Stimulated activated CD4-positive, alpha-beta T cell treated with anti-CD3 and anti-CD28 coated beads, Interleukin-4, amount 100 ng/mL, for 1 hour (primary cell): ENCODE measurements around the gene TMEM150C.
"Not testable (repeated sequence)": the region's sequence is repeated elsewhere in the genome, so short reads cannot be mapped to it uniquely, and the experiment has no call there.

Source experiments
- DNase-seq: peaks from one replicate; pipeline ENCODE4 v3.0.0-alpha.2; 2020

TMEM150C gene

DNA sequence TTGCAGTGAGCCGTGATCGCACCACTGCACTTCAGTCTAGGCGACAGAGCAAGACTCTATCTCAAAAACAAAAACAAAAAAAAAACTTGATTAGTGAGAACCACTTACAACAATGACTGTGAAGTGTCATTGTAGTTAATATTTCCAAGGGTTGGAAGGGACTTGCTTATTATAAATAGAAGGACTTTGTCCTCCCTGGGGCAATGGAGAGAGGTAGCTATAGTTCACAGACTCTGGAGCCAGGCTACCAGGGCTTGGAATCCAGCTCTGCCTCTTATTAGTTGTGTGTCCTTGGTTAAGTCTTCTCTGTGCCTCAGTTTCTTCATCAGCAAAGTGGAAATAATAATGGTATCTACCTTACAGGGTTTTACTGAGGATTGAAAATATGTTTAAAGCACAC, 51.6 kb downstream of the TMEM150C start:
- DNase-seq, result no peak

DNA sequence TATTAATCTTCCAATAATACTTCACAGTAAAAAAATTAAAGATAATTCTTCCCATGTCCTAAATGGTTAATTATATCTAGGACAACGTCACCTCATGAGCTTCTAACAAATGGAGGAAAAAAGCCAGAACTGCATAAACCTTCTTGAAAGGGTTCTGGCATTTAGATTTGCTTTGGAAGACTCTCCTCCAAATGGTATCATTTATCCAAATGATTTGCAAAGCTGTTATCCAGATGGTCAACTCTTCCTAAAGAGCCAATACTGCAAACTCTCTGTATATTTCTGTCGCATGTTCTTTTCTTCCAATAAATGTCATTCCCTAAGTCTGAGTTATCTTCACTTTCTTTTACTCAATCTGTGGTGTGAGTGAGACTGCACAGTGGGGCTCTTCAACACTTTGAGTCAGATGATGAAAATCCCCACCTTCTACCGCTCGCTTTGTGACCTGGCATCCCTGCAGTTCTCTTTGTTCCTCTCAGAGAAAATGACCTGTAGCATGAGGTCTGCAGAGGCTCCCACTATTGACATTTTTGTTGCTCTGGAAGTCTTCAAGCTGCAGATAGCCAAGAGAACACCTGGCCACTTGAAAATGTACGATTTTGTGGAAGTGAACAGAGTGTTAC, 52.9 kb downstream of the TMEM150C start:
- no peak for DNase-seq

DNA sequence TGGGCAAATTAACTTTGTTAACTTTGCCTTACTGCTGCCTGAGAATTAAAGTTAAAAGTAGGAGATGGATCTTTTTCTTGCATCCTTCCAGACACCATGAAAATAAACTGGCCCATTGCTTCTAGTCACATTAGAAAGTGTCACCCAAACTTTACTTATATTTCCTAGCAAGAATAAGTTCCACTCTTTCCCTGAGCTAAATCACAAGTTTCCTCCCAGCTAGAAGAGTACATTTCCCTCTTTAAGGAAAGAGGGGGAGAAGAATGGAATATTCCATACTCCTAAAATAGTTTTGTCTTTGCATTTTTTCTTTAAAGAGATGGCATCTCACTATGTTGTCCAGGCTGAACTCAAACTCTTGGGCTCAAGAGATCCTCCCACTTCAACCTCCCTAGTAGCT, 53.8 kb downstream of the TMEM150C start:
- DNase-seq, result no peak

DNA sequence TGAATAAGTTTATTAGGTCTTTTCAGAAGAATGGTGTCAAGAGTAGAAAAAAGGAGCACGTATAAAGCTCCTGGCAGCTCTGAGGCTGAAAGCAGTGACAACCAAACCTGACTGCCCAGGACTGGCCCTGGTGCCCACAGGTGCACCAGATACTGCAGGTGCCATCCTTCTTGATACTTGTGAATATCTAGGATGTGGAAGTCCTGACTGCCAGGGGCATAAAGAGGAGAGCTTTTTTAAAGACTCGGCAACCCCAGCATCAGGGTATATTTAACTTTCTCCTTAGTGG, 60.7 kb downstream of the TMEM150C start:
- DNase-seq, result no peak

DNA sequence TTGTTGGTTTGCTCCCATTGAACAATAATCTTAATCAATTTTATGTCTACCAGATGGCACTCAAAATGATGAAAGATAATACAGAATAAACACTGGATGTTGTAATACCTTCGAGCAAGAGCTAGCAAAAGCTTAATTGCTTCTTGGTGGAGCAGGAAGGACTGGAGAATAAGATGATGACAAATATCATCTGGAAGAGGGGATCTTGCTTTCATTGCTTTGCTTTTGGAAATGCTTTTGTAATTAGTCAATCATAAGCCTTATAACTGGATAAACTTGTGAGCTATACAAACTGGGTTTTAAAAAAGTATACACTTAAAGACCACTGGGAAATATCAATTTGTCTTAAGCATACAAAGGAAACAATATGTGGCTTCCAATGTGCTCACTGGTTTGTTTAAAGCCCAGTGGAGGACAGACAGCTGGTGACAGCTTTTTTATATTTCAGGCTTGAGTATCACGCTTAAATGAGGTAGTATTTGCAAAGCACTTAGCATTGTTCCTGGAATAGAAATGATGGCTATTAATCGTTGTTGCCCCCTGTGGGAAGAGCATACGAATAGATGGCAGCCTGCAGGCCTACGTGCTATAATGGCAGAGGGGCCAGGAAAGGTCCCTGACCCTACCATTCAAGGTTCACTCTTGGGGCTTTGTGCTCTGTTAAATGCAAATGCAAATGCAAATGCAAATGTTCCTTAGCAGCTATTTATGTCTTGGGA, 61.2 kb downstream of the TMEM150C start:
- DNase-seq, result no peak

DNA sequence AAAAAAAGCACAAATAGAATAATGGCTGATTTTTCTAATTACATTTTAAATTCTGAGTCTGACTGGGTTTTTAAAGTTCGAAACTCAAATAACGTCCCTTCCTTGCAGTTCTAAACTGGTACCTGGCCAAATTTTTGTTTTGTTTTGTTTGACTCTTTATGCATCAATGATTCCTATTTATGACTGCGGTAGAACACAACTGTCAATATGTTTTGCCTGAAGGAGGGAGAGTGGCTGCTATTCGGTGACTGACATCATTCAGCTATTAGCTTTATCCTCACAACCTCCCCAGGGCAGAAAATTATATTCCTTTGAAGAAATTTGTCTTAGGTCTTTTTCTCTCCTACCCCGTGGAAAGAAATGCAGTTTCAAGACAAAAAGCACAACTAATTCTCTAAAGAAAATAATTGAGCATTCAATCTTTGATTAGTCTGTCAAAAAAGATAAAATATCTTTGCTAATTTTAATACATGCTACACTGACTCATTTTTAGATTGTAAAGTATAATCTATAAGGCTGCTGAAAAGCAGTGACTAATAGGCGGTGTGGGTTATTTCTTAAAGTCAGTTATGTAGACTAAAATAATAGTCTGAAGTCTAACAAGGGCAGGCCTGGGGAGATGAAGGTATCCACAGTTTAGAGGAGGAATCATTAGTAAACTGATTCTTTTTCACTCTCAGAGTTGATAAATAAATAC, 61.9 kb downstream of the TMEM150C start:
- no peak for DNase-seq

DNA sequence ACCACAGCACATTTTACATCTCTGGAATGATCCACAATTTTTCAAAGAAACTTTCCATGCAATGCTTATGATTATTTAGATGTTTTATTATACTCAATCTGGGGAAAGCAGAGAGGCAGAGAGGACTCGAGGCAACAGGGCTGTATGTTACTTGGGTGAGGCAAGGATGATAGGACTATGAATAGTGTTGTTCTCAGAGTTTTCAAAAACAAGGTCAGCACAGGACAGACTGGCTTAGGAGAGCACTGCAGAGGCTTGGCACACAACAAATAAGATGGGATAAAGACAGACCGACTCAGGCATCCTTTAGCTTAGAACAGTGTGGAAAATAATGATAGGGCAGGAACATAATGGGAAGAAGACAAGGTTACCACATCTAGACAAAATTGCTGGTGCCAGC, 65.4 kb downstream of the TMEM150C start:
- no peak for DNase-seq

DNA sequence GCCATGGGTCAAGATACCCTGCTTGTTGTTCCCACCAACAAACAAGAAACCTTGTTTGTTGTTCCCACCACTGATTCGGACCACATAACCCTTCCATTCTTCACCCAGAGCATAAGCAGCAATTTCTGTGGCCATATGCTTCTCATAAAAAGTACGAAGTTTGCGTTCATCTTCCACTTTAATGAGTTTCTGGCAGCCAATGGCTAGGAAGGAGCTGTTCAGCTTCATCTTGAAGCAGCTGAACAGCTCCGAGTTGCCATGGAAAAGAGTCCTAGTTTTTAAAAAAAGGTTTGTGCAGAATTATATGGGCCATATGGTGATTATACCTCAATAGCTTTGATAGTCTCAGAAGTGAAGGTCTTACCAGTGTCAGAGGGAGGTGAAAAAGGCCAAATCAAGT, 66.1 kb downstream of the TMEM150C start:
- no peak for DNase-seq

DNA sequence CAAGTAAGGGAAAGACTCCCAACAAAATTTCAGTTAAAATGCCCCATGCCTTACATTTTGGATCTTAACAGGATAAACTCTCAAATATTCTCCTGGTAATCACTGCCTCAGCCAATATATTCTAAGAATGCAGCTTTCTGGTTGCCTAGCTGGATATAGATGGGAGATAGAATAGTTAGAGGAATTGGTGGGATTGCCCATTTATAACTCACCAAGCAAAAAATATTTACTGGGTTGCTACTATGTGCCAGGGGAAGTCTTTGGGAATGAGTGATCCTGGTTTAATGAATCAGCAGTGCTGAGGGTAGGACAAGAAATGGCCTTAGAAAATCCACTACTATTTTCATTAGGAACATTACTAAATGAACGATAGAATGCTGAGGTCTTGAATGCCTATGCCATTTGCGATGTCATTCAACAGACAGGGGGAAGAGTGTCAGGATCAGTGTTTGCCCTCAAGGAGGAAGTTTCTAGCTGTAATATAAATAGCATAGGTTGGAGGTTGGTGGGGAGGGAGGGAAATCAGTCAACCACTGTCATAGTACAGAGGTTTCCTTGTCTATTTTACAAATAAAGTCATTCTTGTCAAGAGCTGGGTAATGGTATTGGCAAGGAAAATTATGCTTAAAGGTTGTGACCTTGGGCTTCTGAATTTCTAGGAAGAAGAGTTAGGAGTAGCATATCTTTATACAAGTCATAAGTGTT, 67.9 kb downstream of the TMEM150C start:
- no peak for DNase-seq

DNA sequence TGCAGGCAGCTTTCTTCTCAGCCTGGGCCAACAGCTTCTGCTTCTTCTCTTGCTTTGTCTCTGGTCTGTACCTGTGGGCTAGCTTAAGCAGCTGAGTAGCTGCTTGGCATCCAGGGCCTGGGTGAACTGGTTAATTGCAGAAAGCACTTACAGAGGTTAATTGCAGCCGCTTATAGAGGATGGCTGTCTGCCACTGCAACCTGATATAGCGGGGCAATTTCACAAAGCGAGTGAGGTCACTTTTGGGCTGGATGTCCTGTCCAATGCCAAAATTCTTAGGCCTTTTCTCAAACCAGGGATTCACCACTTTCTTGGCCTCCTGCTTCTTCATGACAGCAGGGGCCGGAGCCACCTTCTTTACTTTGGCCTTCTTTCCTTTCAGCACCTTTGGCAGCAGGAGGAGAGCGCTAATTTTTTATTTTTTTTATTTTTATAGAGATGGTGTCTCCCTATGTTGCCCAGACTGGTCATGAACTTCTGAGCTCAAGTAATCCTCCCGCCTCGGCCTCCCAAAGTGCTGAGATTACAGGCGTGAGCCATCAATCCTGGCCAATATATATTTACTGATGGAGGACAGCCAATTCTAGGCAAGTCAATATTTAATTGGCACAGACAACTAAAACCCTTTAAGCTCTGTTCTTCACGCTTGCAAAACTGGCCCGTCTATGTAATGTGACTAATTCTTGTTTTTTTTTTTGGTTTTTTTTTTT, 70.4 kb downstream of the TMEM150C start:
- DNase-seq, result no peak

DNA sequence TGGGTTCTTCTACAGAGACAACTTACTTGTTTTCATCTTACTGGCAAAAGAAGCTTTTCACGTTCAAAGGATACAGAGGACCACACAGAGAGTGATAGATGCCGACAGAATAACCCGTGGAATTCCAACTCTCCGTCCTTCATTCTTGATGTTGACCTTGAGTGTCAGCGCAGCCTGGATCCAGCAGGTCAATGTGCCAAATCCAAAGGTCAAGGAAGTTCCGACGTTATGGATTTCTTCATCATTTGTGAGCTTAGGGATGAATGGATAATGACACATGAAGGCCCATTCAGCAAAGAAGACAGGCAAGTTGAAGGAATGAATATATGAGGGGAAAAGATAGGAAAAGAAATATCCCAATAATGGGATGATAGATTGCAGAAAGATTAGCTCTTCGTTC, 71.8 kb downstream of the TMEM150C start:
- DNase-seq, result no peak

DNA sequence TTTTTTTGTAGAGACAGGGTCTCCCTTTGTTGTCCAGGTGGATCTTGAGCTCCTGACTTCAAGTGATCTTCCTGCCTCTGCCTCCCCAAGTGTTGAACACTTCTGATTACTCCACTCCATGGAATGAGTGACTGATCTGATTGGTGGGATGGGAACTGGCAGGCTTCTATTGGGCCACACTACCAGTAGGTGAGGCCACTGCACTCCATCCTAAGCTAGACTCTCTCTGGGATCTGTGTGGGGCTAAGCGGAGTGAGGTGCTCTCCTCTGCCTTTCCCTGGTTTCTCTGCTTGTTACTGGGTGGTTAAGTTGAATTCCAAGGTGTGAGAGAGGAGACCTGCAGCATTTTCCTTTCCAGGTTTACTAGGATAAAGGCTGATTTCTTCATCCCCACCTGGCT, 72.7 kb downstream of the TMEM150C start:
- no peak for DNase-seq

DNA sequence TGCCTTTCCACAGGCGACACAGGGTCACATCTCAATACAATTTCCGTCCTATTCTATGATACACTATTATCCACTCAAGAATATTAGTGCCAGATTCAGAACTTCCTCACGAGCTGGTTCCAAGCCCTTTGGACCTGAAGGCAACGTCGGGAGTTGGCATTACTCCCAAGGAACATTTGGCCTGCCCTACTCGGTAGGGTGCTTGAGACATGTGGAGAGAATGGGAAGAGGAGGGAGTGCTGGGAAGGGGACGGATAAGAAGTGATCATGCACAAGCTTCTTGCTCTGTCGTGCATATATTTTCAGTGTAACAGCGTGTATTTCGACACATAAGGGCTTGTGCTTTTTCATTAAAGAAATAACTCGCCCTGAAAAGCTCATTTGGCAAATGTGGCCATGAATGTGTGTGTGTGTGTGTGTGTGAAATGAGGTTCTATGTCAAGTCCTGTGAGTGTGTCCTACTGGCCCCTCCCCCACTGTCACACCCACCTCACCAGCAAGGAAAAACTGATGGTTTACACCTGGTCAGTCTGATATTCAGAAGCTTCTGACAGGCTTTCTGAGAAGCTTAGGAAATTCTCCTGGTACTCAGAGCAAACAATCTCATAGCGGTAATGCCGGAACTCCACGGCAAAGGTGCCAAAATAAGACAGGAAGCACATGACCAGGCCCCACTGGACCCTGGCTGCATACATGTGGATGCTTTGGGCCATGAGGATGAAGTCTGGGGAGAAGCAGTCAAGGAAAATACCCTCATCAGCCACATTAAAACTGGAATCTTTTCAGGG, 76.6 kb downstream of the TMEM150C start:
- no peak for DNase-seq

DNA sequence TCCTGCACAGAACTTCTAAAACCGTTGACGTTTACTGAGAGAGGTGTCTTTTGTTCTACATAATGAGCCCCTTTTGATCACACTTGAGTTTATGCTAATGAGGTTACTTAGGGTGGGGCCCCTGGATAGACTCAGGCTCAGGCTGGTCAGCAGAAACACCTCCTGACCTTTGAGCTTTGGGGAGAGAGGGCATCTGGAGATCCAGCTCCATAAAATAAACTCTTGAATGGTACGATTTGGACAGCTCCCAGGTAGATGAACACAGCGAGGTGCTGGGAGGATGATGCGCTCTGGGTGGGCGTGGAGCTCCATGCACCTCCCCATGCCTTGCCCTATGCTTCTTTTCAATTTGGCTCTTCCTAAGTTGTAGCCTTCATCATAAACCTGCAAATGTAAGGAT, 79.4 kb downstream of the TMEM150C start:
- no peak for DNase-seq

DNA sequence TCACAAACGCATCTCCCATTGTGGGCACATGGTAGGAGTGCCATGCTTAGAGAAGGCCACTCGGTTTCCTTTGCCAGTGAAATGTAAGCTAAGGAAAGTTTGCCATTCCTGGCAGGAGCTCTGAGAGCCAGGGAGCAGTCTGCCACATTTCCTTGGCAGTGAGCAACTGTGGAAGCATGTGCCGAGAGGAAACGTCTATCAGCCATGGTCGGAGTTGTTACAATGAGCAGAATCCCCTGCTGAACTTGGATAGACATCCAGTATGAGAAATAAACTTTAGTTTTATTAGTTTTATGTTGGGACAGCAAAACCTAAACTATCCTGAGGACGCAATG, 80.3 kb downstream of the TMEM150C start:
- no peak for DNase-seq

DNA sequence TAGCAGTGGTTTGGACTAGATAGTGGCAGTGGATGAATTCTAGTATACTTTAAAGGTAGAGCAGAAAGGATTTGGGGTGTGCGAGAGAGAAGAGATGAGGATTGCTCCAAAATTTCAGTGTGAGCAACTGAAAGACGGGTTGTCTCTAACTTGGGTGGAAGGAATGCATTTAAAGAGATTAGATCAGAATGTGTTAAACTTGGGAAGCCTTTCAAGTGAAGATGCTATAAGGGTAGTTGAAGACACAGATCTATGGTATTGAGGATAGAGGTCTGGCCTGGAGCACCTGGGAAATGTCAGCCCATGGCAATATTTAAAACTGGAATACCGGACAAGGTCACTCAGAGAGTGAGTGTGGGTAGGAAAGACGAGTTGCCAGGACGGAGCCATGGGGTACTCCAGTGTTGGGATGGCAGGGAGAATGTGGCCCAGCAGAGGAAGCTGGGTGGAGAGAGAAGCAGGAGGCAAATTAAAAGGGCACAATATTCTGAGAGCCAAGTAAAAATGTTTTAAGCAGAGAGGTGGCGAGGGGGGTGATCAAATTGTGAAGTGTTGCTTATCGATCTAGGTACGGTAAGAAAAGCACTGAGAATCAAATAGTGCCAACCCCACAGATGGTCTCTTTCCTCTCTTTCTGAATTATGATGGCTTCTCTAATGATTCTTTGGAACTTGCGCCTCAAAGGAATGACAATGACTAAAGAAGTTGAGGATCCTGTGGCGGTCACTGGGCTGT, 80.8 kb downstream of the TMEM150C start:
- DNase-seq, result no peak

DNA sequence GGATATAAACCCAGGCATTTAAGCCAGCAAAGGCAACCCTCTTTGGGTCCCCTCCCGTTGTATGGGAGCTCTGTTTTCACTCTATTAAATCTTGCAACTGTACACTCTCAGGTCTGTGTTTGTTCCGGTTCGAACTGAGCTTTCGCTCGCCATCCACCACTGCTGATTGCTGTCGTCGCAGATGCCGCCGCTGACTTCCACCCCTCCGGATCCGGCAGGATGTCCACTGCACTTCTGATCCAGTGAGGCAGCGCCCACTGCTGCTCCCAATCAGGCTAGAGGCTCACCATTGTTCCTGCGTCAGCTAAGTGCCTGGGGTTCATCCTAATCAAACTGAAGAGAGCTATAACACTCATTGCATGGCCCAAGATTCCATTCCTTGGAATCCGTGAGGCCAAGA, 82.2 kb downstream of the TMEM150C start:
- no peak for DNase-seq

DNA sequence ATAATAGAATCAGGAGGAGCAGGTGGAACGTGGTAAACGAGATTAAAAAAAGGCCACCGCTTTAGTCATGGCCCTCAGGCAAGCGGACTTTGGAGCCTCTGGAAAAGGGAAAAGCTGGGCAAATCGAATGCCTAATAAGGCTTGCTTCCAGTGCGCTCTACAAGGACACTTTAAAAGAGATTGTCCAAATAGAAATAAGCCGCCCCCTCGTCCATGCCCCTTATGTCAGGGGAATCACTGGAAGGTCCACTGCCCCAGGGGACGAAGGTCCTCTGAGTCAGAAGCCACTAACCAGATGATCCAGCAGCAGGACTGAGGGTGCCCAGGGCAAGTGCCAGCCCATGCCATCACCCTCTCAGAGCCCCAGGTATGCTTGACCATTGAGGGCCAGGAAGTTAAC, 84.3 kb downstream of the TMEM150C start:
- DNase-seq, result not testable (repeated sequence)

DNA sequence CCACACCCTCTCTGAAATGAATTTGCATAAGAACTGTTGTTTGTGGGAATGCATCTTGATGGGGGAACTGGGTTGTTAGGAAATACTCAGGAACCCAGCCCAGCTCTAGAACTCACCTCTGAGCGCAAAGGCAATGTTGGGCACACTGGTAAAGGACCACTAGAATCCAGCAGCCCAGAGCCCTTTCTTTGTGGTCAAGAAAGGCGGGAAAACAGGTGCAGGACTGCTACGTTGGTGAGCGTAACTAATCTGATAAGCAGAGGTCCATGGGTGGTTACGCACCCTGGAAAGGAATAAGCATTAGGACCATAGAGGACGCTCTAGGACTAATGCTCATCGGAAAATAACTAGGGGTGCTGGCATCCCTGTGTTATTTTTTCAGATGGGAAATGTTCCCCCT, 85.9 kb downstream of the TMEM150C start:
- DNase-seq, result not testable (repeated sequence)

DNA sequence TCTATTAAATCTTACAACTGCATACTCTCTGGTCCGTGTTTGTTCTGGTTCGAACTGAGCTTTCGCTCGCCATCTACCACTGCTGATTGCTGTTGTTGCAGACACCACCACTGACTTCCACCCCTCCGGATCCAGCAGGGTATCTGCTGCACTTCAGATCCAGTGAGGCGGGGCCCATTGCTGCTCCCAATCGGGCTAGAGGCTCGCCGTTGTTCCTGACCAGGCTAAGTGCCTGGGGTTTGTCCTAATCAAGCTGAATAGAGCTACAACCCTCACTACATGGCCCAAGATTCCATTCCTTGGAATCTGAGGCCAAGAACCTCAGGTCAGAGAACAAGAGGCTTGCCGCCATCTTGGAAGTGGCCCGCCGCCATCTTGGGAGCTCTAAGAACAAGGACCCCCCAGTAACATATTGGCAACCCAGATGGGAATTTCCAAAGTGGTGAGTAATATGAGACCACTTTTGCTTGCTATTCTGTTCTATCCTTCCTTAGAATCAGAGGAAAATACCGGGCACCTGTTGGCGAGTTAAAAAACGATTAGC, 88.1 kb downstream of the TMEM150C start:
- DNase-seq, result no peak

DNA sequence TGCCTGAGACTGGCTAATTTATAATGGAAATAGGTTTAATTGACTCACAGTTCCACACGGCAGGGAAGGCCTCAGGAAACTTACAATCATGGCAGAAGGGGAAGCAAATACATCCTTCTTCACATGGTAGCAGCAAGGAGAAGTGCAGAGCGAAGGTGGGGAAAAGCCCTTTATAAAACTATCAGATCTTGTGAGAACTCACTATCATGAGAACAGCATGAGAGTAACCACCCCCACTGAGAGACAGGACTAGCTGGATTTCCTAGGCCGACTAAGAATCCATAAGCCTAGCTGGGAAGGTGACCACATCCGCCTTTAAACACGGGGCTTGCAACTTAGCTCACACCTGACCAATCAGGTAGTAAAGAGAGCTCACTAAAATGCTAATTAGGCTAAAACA, 88.7 kb downstream of the TMEM150C start:
- not testable (repeated sequence) for DNase-seq
